Gastroesophageal sphincter (tissue), 3 donors: ENCODE results near the gene ADAM12.

Source experiments
- CTCF ChIP-seq, 4 experiments: fragments of 200-600 bp in 2 of 4; fragments of 450-650 bp in 2 of 4; sonication (generic) in 1 of 4; IDR thresholded peaks; one replicate each; pipeline ENCODE4 v1.5.1; 2017 to 2019; ENCODE audit warnings: antibody characterized with exemption in 4 of 4, mild to moderate bottlenecking in 2 of 4, moderate library complexity in 2 of 4
- EP300 ChIP-seq: sonication (generic); formaldehyde crosslinking; IDR thresholded peaks from one replicate; pipeline ENCODE4 v1.6.1; 2017; ENCODE audit warnings: antibody characterized with exemption, mild to moderate bottlenecking
- POLR2A ChIP-seq, 2 donors: fragments of 450-650 bp; IDR thresholded peaks; one replicate each; pipeline ENCODE4 v1.6.1; 2017; ENCODE audit warnings: antibody characterized with exemption in 2 of 2, mild to moderate bottlenecking in 2 of 2, moderate library complexity in 1 of 2
- POLR2AphosphoS5 ChIP-seq: sonication (generic); formaldehyde crosslinking; IDR thresholded peaks from one replicate; pipeline ENCODE4 v1.6.1; 2017; ENCODE audit warnings: antibody characterized with exemption

- no peak for TF ChIP-seq CTCF (IDR thresholded peaks at IDR 0.05)
- no peak for TF ChIP-seq EP300
- TF ChIP-seq POLR2A (IDR thresholded peaks at IDR 0.05): no peak
- TF ChIP-seq POLR2AphosphoS5: no peak
Measured at GRCh38 chr10:126234630-126235029, 153.6 kb downstream of the ADAM12 start.
